Retinal pigment epithelial cell (primary cell): ENCODE data around the gene ZNF784.
"Not testable (repeated sequence)": the region's sequence is repeated elsewhere in the genome, so short reads cannot be mapped to it uniquely, and the experiment has no call there.

Experiments used
- DNase-seq: peaks from one replicate; pipeline ENCODE4 v3.0.0-alpha.2; 2010; ENCODE audit warnings: low read depth
- H3K4me3 ChIP-seq: 2 replicates; pipeline ENCODE4 v1.5.1; 2011; ENCODE audit warnings: mild to moderate bottlenecking, low read length, control low read depth, moderate library complexity
- TF ChIP-seq, protein P1 (sequence below): conservative IDR thresholded peaks from 2 replicates; pipeline ENCODE4 v1.5.1; 2011; ENCODE audit warnings: low read depth, low read length, control low read depth, inconsistent platforms

Gene ZNF784

DNA sequence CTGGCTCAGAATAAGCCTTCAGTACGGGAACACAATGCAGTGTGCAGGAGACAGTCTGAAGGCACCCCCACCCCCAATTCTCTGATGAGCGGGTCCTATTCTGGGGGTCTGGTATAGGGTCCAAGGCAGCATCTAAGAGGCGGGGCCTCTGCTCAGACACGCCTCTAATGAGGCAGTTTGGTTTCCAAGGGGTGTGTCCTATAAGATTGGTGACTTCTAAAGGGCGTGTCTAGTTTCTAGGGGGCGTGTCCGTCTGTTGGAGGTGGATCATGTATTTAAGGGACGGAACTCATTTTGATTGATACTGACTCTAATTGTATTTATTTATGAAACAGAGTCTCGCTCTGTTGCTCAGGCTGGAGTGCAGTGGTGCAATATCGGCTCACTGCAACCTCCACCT lies 33.7 kb downstream of the ZNF784 start:
- TF ChIP-seq, protein P1, sequence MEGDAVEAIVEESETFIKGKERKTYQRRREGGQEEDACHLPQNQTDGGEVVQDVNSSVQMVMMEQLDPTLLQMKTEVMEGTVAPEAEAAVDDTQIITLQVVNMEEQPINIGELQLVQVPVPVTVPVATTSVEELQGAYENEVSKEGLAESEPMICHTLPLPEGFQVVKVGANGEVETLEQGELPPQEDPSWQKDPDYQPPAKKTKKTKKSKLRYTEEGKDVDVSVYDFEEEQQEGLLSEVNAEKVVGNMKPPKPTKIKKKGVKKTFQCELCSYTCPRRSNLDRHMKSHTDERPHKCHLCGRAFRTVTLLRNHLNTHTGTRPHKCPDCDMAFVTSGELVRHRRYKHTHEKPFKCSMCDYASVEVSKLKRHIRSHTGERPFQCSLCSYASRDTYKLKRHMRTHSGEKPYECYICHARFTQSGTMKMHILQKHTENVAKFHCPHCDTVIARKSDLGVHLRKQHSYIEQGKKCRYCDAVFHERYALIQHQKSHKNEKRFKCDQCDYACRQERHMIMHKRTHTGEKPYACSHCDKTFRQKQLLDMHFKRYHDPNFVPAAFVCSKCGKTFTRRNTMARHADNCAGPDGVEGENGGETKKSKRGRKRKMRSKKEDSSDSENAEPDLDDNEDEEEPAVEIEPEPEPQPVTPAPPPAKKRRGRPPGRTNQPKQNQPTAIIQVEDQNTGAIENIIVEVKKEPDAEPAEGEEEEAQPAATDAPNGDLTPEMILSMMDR = no peak
- DNase-seq = no peak
- H3K4me3 ChIP-seq = no peak overlapping the region

DNA sequence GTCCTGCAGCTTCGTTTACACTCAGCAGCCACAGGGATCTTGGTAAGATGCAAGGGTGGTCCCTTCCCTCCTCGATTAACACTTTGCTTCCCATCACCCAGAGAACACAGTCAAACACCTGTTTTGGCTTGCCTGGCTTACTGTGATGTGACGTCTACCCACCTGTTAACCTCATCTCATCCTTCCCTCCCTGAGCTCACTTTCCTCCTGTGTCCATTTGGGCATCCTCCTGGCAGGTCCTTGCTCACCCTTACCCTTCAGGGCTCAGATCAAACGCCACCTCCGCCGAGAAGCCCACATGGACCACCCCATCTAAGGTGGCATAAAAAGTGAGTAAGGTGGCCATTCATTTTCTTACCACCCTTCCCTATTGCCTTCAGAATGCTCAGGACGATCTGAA lies 34.3 kb downstream of the ZNF784 start:
- TF ChIP-seq, protein P1 = no peak
- no peak overlapping the region for H3K4me3 ChIP-seq
- DNase-seq = no peak

DNA sequence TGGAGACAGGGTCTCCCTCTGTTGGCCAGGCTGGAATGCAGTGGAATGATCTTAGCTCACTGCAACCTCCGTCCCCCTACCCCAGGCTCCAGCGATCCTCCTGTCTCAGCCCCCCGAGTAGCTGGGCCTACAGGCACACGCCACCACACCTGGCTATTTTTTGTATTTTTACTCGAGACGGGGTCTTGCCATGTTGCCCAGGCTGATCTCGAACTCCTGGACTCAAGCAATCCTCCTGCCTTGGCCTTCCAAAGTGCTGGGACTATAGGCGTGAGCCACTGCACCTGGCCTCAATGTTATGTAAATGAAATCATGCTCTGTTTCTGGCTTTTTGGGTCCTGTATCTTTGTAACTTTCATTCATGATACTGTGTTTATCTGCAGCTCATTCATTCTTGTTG lies 35.6 kb downstream of the ZNF784 start:
- TF ChIP-seq, protein P1 = no peak
- DNase-seq = no peak

DNA sequence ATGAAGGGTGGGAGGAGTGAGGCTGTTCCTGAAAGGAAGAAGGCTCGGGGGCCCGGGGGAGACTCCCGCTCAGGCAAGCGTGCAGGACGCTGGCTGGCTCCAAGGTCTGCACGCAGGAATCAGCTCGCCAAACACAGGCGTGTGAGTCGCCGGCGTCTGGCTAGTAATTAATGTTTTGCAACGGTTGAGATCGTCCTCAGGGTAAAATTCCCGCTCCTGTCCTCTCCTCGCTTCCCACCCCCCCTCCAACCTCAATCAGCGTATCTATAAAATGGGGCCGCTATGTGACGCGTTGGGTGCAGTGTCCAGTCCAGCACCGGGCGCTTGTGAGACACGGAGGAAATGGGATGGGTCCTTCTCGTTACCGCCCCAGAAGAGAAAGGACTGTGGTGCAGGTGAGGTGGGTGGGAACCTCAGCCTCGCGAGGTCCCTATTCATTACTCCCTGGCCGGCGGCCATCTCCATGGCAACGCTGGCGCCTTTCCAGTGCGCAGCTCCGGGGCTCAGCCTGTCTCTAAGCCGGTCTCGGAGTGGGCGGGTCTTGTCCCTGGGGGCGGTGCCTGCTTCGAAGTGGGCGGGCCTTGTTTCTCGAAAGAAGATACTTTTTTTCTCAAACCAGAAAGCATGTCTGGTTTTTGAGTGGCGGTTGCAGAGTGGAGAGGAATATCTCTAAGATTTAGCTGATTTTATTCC lies 37.2 kb downstream of the ZNF784 start:
- peak overlapping the region; percentile 48 for H3K4me3 ChIP-seq
- TF ChIP-seq, protein P1 = no peak
- peak; percentile 83 for DNase-seq

More for the DNA sequence above, 35.6 kb downstream of the ZNF784 start:
- H3K4me3 ChIP-seq = no peak overlapping the region

DNA sequence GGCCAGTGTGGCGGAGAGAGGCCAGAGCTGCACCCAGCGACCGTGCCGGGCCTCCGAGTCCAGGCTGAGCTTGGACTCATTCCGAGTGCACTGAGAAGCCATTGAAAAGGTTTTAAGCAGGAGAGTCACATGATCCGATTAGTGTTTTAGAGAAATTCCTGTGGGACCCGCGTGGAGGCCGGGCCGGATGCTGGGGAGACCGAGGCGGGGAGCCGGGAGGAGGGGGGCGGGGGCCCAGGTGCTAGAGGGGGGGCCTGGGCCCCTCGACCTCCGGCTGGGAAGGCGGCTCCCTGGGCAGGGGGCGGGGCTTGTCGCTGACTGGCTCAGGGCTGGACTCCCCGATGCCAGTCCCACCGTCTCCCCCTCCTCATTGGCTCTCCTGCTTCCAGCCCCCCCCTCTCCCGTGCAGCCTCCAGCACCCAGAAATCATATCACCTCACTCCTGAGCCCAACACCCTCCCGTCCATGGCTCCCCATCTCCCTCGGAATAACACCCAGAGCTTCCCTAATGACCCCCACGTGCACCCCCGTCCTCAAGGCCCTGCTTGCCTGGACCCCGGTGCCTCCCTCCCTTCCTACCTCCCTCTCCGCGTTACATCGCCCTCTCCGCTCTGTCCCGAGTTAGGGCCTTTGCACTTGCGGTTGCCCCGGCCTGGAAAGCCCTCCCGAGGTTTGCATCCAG lies 38.6 kb downstream of the ZNF784 start:
- H3K4me3 ChIP-seq = peak overlapping the region; percentile 30
- DNase-seq = peak; percentile 90
- TF ChIP-seq, protein P1 = no peak

DNA sequence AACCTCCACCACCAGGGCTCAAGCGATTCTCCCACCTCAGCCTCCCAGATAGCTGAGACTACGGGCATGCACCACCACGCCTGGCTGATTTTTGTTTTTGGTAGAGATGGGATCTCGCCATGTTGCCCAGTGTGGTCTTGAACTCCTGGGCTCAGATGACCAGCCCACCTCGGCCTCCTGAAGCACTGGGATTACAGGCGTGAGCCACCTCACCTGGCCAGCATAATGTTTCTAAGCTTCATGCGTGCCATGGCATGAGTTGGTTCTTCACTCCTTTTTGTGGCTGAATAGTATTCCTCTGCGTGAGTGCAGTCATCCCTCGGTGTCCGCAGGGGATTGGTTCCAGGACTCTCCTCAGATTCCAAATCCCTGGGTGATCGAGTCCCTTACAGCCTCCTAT lies 39.5 kb downstream of the ZNF784 start:
- no peak for DNase-seq
- H3K4me3 ChIP-seq = no peak overlapping the region
- TF ChIP-seq, protein P1 = no peak

DNA sequence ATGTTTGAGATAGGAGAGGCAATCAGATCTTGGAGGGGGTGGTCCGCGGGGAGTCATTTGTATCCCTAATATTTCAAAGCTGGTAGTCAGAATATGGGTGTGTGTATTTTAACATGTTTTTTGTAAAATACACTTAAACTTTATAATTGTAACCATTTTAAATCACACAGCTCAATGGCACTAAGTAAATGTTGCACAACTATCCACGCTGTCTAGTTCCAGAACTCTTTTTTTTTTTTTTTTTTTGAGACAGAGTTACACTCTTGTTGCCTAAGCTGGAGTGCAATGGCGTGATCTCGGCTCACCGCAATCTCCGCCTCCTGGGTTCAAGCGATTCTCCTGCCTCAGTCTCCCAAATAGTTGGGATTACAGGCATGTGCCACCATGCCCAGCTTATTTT lies 40.5 kb downstream of the ZNF784 start:
- H3K4me3 ChIP-seq, DNase-seq: not testable (repeated sequence)

DNA sequence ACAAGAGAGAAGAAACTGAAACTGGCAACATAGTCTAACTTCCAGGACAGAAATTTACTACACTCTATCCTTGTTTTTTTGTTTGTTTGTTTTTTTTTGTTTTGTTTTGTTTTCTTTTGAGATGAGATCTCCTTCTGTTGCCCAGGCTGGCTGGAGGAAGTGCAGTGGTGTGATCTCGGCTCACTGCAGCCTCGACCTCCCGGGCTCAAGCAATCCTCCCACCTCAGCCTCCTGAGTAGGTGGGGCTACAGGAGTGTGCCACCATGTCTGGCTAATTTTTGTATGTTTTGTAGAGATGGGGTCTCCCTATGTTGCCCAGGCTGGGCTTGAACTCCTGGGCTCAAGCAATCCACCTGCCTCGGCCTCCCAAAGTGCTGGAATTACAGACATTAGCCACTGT lies 42.1 kb downstream of the ZNF784 start:
- H3K4me3 ChIP-seq, DNase-seq: not testable (repeated sequence)
